ENCODE measurements around the gene RPUSD2. TPM values are rescaled to one million over a fixed set of nuclear protein-coding genes. Genes with fewer than 3 reads are reported as not detected.

The RPUSD2 gene
- total RNA-seq, 1 donor from 2014 or later, result 24.8 TPM

- CTCF ChIA-PET, result no interaction called here
- intact Hi-C loops (cut with micrococcal nuclease), result no loop called here
- H3K9me3 Mint-ChIP-seq, result peaks cover 8% of the 10 kb centered on the region
- H3K4me1 Mint-ChIP-seq, result peaks cover 12% of the 10 kb centered on the region
- no peak overlapping the region for H3K4me3 Mint-ChIP-seq
- TF ChIP-seq CTCF (IDR thresholded peaks at IDR 0.05), result no peak
- no peak overlapping the region for H3K27ac Mint-ChIP-seq
- peaks cover 29% of the 10 kb centered on the region for H3K36me3 Mint-ChIP-seq (ENCODE audit: low read depth)
- H3K27me3 Mint-ChIP-seq, result no peaks in the 10 kb centered on the region
- no peak for ATAC-seq (ENCODE audit: low read depth)
- POLR2A ChIA-PET, result interaction anchor here (1.1 kb wide), 1 partner anchor 9 kb away, joined by 3 read pairs; no protein-coding TSS in a partner anchor
- no peak for DNase-seq
Measured at GRCh38 chr15:40533763-40534364, 35.2 kb upstream of the RPUSD2 start.

GRCh38 chr15:40534371-40534770, 34.7 kb upstream of the RPUSD2 start:
- CTCF ChIA-PET, result no interaction called here
- H3K4me3 Mint-ChIP-seq, result no peak overlapping the region
- intact Hi-C loops (cut with micrococcal nuclease), result no loop called here
- H3K4me1 Mint-ChIP-seq, result peaks cover 12% of the 10 kb centered on the region
- H3K27ac Mint-ChIP-seq, result no peak overlapping the region
- H3K36me3 Mint-ChIP-seq (ENCODE audit: low read depth), result peaks cover 34% of the 10 kb centered on the region
- TF ChIP-seq CTCF (IDR thresholded peaks at IDR 0.05), result no peak
- peaks cover 8% of the 10 kb centered on the region for H3K9me3 Mint-ChIP-seq
- no peaks in the 10 kb centered on the region for H3K27me3 Mint-ChIP-seq
- DNase-seq, result no peak
- POLR2A ChIA-PET, result no interaction called here
- no peak for ATAC-seq (ENCODE audit: low read depth)

GRCh38 chr15:40536501-40536900, 32.6 kb upstream of the RPUSD2 start:
- intact Hi-C loops (cut with micrococcal nuclease), result no loop called here
- ATAC-seq (ENCODE audit: low read depth) (no peak), DNase-seq (no peak)
- peaks cover 38% of the 10 kb centered on the region for H3K36me3 Mint-ChIP-seq (ENCODE audit: low read depth)
- no peaks in the 10 kb centered on the region for H3K27me3 Mint-ChIP-seq
- H3K27ac Mint-ChIP-seq, result no peak overlapping the region
- H3K9me3 Mint-ChIP-seq, result peaks cover 8% of the 10 kb centered on the region
- no peak for TF ChIP-seq CTCF (IDR thresholded peaks at IDR 0.05)
- H3K4me3 Mint-ChIP-seq, result no peak overlapping the region
- POLR2A ChIA-PET, result no interaction called here
- CTCF ChIA-PET, result no interaction called here
- peaks cover 16% of the 10 kb centered on the region for H3K4me1 Mint-ChIP-seq

- Mint-ChIP-seq H3K4me3 (no peak overlapping the region), H3K27ac (no peak overlapping the region), H3K9me3 (peaks cover 8% of the 10 kb centered on the region), H3K4me1 (peaks cover 37% of the 10 kb centered on the region), H3K27me3 (no peaks in the 10 kb centered on the region), H3K36me3 (ENCODE audit: low read depth) (peaks cover 37% of the 10 kb centered on the region)
- ATAC-seq (ENCODE audit: low read depth), result no peak
- ChIA-PET POLR2A (no interaction called here), CTCF (no interaction called here)
- DNase-seq, result no peak
- intact Hi-C loops (cut with micrococcal nuclease), result no loop called here
- no peak for TF ChIP-seq CTCF (IDR thresholded peaks at IDR 0.05)
Measured at GRCh38 chr15:40538976-40539375, 30.1 kb upstream of the RPUSD2 start.

- ATAC-seq (ENCODE audit: low read depth), result no peak
- POLR2A ChIA-PET, result interaction anchor here (0.6 to 1.8 kb wide), 8 partner anchors 10 to 398 kb away, joined by 3 to 8 read pairs (median 4); partner anchors contain the start of genes CCDC32 and RPUSD2
- no peak for DNase-seq
- Mint-ChIP-seq H3K27ac (peak overlapping the region; percentile 86), H3K36me3 (ENCODE audit: low read depth) (peaks cover 28% of the 10 kb centered on the region), H3K4me1 (peaks cover 63% of the 10 kb centered on the region), H3K9me3 (no peaks in the 10 kb centered on the region), H3K4me3 (no peak overlapping the region), H3K27me3 (no peaks in the 10 kb centered on the region)
- intact Hi-C loops (cut with micrococcal nuclease), result no loop called here
- TF ChIP-seq CTCF (IDR thresholded peaks at IDR 0.05), result no peak
- CTCF ChIA-PET, result no interaction called here
Measured at GRCh38 chr15:40543082-40543481, 26.0 kb upstream of the RPUSD2 start.
